CD4-positive, alpha-beta T cell treated with Interferon alpha-2 for 1 hour (primary cell): Measurements from ENCODE around the gene SRCIN1.
A peak's percentile ranks its signal among the peaks of the same experiment; 100 is the strongest.

ENCODE experiments used
- DNase-seq, 2 donors: peaks; one replicate each; pipeline ENCODE4 v3.0.0-alpha.2; 2020 to 2022

SRCIN1 gene

DNA sequence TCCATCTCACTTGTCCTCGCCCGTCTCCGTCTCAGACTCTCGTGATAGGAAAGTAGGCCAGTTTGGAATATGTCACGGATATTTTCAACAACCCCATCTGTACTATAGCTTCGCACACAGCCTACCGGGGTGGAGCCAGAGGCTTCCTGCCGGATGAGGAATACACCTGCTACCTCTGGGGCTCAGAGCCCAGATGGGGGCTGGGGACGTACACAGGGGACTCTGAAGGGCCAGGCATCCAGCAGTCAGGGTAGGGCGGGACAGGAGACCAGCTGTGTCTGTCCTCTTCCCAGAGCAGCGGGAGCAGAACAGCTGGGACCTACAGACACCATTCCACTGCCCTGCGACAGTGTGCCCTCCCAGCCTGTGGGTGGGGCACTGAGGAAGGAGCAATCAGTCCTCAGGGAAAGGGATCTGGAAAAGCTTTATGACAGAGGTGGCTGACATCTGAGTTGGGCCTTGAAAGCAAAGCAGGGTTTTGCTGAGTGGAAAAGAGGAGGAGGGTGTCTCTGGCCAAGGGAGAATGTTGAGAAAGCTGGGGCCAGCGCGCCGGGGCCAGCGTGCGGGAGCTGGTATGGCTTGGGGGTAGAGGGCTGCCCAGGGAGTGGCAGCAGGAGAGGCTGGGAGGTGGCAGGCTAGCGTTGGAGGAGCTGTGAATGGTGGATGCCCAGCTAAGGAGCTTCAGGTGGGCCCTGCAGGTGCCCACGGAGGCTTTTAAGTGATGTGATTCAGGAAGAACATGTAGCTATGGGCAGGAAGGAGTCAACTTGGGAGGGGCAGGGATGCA lies 11.5 kb upstream of the SRCIN1 start:
- DNase-seq, result no peak

DNA sequence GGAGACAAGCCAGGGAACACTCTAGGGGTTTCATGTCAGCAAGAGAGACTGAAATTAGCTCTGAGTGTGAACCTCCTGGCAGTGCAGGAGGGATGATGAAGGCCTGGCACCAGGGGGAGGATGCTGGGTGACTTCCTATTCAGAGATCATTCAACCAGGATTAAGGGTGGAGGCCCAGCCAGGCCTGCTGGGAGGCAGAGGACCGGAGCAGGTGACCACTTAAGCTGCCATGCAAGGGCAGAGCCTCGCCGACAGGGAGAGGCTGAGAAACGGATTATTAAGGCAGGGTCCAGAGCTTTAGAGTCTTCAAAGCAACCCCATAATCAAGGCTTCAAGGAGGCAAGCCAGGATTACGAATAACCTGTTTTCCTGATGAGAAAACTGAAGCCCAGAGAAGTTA lies 10.6 kb upstream of the SRCIN1 start:
- no peak for DNase-seq

DNA sequence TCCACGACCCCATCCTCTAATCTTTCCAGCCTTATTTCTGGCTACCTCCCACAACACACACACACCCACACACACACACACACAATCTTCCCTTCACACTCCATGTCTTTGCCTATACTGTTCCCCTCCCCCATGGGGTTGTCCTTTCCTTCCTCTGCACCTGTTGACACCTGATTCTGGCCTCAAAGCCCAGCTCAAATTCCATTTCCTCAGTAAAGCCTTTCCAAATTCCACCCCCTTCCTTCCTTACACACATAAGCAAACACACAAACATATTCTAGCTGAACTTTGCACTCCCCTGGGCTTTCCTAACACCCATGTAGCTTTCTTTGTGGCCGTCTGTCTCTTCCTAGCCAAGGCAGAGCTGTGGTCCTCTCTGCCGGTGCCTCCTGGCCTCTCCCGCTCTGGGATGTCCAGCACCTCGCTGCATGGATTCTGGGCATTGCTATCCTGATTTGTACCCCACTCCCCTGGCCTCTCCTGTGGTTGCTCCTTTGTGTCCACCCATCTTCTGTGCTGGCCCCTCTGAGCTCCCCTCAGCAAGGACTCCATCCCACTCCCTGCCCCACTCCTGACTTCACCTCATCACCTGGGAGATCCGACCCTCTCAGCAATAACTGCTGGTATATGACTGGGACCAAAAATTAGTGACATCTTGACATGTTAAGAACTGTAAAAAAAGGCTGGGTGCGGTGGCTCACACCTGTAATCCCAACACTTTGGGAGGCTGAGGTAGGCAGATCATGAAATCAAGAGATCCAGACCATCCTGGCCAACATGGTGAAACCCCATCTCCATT lies 8.4 kb upstream of the SRCIN1 start:
- no peak for DNase-seq

DNA sequence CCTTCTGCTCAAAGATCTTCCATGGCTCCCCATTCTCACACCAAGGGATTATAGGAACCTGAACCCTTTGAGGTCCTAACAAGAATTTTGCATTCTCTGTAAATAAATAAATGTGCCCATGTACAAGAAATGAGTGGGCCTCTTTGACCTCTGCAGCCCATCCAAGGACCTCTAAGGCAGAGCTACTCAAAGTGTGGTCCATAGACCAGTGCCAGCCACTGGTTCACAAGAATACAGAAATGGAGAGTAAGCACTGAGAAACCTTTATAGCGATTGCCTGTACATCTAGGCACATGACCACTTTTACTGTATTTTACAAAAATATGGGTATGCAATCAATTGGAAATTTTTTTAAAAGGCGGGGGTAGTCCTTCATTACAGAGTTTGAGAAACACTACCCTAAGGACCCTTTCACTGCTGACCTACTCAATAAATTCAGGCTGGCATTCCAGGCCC lies 7.8 kb upstream of the SRCIN1 start:
- no peak for DNase-seq

DNA sequence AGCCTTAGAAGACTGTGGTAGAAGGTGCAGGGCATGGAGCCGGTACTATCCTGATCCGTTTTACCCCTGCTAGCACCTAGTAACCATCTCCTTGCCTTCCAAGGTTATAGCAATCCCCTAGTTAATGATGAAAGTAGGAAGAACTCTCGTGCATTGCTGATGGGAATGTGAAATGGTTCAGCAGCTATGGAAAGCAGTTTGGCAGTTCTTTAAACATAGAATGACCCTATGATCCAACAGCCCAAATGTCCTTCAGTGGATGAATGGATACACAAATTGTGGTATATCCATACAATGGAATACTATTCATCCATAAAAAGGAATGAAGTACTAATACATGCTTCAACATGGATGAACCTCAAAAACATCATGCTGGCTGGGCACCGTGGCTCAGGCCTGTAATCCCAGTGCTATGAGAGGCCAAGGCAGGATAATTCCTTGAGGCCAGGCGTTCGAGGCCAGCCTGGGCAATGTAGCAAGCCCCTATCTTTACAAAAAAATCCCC lies 6.2 kb upstream of the SRCIN1 start:
- no peak for DNase-seq

DNA sequence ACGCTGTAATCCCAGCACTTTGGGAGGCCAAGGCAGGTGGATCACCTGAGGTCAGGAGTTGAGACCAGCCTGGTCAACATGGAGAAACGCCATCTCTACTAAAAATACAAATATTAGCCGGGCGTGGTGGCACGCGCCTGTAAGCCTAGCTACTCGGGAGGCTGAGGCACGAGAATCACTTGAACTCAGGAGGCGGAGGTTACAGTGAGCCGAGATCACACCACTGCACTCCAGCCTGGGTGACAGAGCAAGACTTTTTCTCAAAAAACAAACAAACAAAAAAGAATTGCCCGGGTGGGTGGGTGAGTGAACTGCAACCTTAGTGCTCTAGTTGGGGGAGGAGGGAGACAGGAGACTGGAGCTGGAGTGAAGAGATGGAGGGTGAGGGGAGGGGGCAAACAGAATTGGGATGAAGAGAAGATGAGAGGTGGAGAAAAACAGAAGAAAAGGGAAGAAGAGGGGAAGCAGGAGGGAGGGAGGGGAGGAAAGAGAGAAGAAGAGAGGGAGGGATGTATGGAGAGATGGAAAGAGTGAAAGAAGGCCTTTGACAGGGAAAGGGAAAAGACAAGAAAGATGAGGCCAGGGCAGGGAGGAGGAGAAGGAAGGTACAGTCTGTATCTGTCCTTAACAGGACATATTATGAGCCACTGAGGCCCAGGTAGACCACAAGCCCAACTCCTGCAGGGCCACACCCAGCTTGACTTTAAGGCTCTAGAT lies 5.5 kb upstream of the SRCIN1 start:
- no peak for DNase-seq

DNA sequence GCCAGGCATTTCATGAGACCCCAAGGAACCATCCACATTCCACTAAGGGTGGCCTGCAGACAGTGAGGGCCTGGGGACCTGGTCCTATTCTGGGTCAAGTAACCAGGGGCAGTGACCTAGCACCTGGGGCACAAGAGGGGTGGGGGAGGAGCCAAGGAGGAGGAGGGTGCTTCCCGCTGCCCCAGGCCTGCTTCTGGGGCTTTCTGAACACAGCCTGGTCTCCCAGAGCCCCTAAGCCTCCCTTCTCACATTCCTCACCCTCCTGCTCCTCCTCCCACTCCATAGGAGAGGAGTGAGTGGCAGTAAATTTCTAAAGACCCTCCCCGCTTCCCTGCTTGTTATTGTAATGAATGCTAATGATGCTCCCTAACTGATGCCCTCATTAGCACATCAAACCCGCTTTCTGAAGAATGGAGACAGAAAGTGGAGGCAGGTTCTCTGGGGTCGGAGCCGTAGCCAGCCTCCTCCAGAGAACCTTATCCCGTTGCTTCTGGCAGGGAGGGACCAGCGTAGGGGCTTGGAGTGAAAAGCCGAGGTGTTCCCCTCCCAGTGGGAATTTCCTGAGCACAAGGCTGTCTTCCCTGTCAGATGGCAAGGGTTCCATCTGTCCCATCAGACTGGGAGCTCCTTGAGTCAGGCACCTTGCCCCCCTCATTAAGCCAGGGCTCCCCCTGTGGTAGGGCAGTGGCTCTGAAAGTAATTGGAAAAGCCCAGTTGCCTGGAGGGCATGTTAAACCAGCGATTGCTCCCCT lies 3.7 kb upstream of the SRCIN1 start:
- no peak for DNase-seq

DNA sequence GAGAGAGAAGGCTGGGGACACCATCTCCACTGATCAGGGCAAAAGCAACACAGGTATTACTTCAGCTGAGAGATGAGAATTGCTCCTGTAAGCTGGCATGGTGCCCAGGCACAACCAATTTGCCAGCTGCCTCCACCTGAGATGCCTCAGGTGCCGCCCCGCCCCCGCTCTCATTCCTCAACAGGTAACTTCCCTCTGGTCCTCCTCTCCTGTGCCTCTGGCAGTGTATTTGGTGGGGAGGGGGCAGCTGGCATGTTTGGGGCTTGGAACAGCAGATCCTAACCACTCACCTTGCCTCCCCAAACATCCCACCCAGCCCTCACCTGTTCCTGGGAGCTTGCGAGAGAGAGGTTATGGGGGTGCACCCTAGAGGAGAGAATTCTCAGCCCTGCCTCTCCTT lies 2.9 kb upstream of the SRCIN1 start:
- no peak for DNase-seq

DNA sequence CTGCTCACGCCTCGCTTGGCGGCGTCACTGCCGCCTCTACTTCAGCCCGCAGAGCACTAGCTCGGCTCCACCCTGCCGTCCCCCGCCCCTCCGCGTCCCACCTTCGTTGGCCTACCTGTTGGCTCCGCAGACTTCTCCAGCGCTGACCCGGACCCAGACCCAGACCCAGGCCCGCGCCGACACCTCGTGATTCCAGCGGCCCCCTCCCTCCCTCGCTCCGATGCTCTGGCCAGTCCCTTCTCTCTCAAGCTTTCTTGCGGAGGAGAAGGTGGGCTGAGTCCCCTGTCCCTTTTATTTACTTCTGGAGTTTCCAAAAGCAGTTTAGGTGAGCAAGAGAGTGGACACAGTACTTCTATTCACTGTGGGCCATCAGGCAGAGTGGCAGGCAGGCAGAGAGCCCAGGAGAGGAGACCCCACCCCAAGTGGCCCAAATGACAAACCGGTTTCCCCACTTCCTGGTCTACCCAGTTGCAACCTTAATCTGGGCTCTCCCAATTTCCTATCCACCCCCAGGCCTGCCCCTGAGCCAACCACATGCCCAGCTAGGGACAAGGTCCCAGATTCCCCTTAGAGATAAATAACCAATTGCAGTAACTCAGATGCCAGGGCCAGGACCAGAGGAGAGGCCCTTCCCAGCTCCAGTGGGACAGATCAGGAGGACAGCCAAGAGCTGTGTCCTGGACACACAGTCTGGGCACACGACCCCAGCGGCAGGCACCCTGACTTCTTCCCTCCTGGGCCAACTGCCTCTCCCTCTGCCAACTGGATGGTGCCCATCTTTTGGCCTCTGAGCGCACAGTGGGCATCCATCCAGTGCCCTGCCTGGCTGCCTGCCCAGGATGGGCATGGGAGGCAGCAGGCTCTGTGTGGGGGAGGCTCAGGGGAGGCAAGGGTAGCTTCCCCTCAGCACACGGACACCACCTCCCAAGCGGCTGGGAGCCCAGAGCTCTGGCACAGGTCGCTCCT lies 1.2 kb upstream of the SRCIN1 start:
- DNase-seq, result no peak

DNA sequence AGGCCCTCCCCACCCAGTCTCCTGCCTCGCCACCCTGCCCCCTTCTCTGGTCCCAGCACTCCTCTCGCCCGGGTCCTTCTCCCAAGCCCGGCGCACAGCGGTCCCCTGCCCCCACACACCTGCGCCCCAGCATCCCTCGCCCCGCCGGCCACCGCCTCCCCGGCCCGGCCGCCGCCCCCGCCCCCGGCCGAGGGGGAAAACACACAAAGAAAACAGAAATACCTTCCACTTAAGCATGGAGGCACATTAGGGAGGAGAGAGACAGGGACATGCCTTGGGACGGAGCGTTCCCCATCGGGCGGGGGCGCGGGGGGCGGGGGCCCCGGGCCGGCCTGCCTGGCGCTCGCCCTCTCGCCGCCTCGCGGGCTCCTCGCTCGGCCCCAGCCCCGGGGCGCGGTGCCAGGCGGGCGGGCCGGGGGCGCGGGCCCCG lies 326 bp downstream of the SRCIN1 start:
- DNase-seq, result no peak

DNA sequence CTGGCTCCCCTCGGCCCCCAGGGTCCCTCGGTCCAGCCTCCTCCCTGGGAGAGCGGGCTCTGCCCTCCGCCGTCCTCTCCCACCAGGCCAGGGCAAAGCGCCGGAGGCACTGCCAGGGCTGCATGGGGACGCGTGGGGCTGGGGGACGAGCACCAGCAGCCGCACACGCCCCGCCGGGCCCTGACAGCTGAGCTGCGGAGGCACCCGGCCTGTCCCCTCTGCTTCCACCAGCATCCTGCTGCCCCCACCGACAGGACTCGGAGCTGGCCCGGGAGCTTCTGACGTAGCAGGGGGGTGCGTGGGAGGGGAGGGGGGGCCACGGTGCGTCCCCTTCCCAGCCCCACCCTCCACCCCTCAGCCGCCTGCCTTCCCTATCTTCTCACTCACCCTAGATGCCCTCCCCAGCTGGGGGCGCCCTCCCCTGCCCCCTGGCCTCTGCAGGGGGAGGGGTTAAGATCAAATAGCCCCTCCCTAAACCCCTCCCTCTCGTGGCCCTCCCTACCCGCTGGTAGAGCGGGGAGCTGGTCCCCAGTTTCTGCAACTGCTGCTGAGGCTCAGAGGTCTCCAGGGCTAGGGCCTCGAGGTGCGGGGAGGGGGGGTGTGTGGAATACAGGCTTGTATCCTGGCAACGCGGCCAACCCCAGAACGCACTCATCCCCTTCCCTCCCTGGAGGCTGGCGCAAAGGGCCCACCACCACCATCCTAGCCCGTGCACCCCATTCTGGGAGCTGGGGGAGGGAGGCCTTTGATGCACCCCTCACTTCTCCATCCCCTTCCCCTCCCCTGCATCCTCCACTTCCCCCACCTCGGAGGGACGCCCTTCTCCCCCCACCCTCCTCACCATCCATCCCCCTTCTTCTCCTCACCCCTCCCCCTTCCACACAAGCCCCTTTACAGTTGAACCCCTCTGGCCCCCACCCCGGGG lies 1.0 kb downstream of the SRCIN1 start:
- peak in 1 of 2 donors; percentile 36 for DNase-seq

DNA sequence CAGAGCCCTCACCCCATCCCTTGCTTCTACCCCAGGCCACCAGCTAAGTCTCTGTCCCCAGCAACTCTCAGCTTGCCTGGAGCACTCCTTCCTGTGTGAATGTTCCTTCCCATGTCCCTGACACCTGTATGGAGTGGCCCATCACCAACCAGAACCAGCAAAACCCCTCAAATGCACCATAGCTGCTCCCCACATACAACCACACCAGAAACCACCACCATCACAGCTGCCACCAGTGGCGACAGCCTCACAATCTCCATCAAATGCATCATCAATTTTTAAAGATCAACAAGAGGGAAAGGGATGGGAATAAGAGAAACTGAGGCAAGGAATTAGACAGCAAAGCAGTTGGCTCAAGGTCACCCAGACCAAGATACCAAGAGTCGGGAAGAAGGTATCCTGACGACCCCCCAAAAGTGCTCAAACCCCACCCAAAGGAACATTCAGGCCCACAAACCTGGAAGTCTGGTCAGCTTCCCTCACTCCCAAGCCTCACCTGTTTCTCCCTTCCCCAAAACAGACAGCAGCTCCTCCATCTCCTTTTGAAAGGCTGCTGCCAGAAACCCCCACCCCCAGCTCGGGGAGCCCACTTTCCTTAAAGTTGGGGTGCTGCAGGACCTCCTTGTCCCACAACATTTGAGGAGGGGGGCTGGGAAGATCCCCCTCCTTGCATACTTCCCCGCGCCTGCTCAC lies 1.8 kb downstream of the SRCIN1 start:
- DNase-seq, result no peak

DNA sequence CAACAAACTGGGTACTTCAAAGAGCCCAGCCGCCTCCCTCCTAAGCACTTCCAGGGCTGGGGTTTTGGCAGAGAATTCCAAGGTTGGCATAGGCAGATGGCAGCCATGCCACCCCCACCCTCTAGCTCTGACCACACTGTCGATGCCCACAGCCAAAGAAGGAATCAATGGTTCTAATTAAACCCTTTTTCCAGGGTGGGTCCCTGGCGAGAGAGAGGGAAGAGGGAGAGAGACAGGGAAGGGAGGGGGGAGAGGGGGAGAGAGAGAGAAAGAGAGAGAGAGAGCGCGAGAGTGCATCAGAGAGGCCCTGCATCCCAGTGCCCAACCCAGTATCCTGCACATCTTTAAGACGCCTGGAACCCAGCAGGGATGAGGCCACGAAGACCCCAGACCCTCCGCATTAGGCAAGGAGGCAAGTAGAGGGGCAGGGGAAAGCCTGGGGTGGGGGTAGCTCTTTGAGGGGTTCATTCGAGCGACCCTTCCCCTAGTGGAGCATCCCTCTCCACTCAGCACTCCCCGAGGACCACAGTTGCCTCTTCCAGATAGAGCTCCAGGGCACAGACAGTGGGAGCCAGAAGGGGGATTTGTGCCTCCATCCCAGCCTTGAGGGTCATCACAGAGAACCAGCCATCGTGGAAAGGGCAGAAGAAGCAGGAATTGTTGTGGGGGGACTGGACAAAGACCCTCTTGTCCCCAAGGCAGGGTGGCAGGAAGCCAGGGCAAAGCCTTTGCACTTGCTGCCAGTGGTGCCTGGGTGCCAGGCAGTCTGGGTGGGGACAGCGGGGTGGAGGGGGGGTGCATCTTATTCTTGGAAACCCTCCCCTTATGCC lies 2.6 kb downstream of the SRCIN1 start:
- no peak for DNase-seq

DNA sequence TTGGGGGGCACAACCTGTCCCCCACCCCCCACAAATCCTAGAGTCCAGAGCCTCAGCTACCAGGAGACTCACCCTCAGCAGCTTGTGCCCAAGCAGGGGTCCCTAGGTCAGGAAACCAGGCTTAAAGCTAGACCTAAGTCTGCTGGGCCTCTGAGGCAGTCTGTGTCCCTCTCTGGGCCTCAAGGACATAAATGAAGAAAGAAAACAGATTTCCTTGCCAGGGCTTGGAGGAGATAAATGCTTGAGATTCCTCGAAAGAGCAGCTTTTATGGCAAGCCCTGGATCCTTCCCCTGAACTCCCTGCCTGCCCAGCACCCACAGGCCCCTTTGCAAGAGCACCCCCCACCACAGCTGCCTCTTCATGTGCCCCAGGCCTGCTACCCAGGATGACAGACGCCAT lies 3.3 kb downstream of the SRCIN1 start:
- no peak for DNase-seq

DNA sequence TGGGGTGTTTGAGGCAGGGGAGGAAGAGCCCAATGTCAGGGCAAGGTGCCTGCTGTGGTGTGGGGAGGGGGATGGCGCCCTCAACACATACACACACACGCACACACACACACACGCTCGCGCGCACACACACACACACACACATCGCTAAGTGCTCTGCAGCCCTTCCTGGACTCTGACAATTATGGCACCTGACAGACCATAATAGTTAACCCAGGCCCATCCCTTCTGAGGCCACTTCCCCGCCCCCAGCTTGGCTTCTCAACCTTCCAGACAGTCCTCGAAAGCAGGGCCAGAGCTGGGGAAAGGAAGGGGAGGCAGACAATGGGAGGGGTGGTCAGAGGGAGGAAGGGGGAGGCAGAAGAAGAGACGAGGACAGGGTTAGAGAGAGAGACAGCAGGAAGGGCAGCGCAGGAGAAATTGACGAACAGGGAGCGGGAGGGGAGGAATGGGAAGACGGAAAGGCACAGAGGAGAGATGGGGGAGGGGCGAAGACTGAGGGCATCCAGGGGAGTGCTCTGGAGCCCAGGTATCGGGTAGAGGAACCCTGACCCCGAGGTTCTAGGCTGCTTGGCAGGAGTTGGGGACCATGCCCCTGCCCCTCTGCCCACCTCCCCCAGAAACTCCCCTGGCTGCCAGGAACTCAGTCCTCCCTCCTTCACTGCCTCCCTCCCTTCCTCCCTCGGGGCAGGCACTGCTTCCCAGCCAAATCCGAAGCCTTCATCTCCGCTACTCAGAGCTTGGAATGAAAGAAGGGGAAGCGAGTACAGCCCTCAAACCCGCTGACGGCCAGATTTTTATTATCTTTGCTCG lies 4.0 kb downstream of the SRCIN1 start:
- DNase-seq, result no peak

DNA sequence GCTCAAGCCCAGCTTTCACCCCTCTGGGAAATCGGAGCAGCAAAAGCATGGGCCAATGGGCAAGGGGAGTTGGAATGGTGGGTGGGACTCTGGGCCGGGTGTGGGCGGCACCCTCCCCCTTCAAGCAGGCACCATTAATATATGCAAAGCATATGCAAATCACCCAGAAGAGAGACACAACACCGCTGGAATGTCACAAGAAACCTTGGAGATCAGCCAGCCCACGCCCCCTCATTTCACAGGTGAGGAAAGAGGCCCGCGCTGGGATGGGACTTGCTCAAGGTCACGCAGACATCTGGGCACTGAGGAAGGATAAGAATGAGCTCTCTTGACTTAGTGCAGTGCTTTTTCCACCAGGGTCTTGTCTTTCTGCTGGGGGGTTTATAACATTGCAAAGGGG lies 4.8 kb downstream of the SRCIN1 start:
- DNase-seq, result no peak

DNA sequence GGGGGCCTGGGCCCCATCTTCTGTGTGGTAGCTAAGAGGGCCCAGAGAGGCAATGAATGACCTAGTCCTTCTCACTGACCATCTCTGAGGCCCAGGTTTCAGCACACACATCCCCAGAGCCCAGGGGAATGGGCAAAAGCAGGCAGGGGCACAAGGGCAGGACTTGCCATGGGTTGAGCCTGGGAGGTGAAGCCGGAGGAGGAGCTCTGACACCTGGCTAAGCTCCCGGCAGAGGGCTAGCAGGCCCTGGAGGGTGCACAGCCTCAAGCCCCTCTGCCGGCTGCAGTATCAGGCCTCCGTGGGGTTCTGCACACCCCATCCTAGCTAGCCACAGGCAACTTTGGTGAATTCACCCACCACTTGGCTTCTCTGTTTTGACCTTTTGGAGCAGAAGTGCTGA lies 5.3 kb downstream of the SRCIN1 start:
- no peak for DNase-seq

DNA sequence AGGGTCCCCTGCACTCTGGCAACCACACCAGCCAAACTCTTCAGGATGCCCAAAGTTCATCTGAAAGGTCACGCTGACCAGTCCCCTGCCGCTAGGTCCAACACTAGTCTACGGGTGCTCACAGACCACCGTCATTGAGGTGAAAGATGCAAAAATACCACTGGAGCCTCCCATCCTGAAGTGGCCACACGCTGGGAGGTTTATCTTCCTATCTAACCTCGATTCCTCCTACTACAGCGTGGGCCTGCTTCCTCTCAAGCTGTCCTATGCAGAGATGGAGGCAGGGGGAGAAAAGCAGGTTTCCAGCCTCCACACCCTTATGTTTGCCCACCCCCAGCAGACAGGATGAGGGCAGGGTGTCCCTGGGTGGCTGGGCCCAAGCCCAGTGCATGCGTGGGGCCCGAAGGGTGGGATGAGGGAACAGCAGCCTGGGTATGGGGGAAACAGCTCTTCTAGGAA lies 6.3 kb downstream of the SRCIN1 start:
- DNase-seq, result no peak
